K562 (cell line): ENCODE measurements around the gene CEP41. TPM values are rescaled to one million over a fixed set of nuclear protein-coding genes. Genes with fewer than 3 reads are reported as not detected.

Experiments
- ATAC-seq: fragments of 200-7000 bp; cut with Tn5 transposase; 3 replicates; pipeline ENCODE4 v1.9.1; 2020; ENCODE audit warnings: moderate library complexity
- BruUV-seq: library from RNA; stranded (reverse); fragments of 400-500 nt; replicated peaks from 2 replicates; lab custom pipeline; 2021; lab: Mats Ljungman, UMichigan
- CTCF ChIA-PET: fragments of 300-600 bp; formaldehyde crosslinking; extraction: SDS; loops from one replicate; lab custom pipeline; 2021; ENCODE audit warnings: low intra/inter-chr PET ratio; lab: Yijun Ruan, JAX
- POLR2A ChIA-PET: fragments of 300-600, 350-650 bp; sonication (Branson Sonifier 250); formaldehyde crosslinking; extraction: SDS; loops from one replicate; lab custom pipeline; 2021; ENCODE audit warnings: antibody characterized with exemption, inconsistent platforms; lab: Yijun Ruan, JAX
- DNase-seq, 4 experiments: peaks; one replicate each; pipeline versions ENCODE4 v3.0.0 to v3.0.0-alpha.2; 2011 to 2018; ENCODE audit warnings: low spot score in 3 of 4, mixed read lengths in 3 of 4; ENCODE audit errors: extremely low read depth in 1 of 4
- FAIRE-seq: peaks from 2 replicates; lab custom pipeline; 2011; peaks lifted over from hg19 to GRCh38; lab: Jason Lieb, UNC
- H2AFZ ChIP-seq: 2 replicates; pipeline ENCODE4 v1.6.0; 2011; ENCODE audit warnings: low read depth, low read length, control low read depth, inconsistent platforms
- H3K27ac ChIP-seq: fragments of 200-600 bp; 3 replicates; pipeline ENCODE4 v1.8.0; 2011; ENCODE audit warnings: low read depth, mild to moderate bottlenecking, control low read depth, inconsistent platforms, low read length, moderate library complexity, mixed read lengths; ENCODE audit errors: extremely low read depth
- H3K27me3 ChIP-seq, 2 experiments: fragments of 300-600 bp in 1 of 2; 2 replicates in 1 of 2; 3 replicates in 1 of 2; pipeline versions ENCODE4 v1.6.0 to v1.8.0; 2011; ENCODE audit warnings: inconsistent platforms in 2 of 2, low read length in 2 of 2, mild to moderate bottlenecking in 1 of 2, mixed read lengths in 1 of 2, moderate library complexity in 1 of 2; ENCODE audit not compliant: control insufficient read depth in 2 of 2, insufficient read depth in 2 of 2
- H3K36me3 ChIP-seq: fragments of 300-600 bp; 3 replicates; pipeline ENCODE4 v1.8.0; 2011; ENCODE audit warnings: mild to moderate bottlenecking, low read length, inconsistent platforms; ENCODE audit not compliant: control insufficient read depth, insufficient read depth
- H3K4me1 ChIP-seq, 2 experiments: fragments of 200-600 bp in 1 of 2; replicated peaks in 1 of 2; 2 replicates in 1 of 2; 3 replicates in 1 of 2; pipeline versions ENCODE4 v1.5.1 to v1.8.0; 2011; ENCODE audit warnings: inconsistent platforms in 2 of 2, low read length in 2 of 2, mild to moderate bottlenecking in 1 of 2, mixed read lengths in 1 of 2, moderate library complexity in 1 of 2; ENCODE audit not compliant: control insufficient read depth in 2 of 2, insufficient read depth in 2 of 2
- H3K4me2 ChIP-seq: 2 replicates; pipeline ENCODE4 v1.6.1; 2011; ENCODE audit warnings: low read length, control low read depth, inconsistent platforms, mixed read lengths; ENCODE audit not compliant: insufficient read depth
- H3K4me3 ChIP-seq: fragments of 200-600 bp; sonication (generic), shearing (Covaris generic); 2 replicates; pipeline ENCODE4 v1.5.1; 2016; ENCODE audit warnings: control low read depth, inconsistent platforms
- H3K79me2 ChIP-seq: fragments of 200-600 bp; 3 replicates; pipeline ENCODE4 v1.8.0; 2011; ENCODE audit warnings: low read length, inconsistent platforms; ENCODE audit not compliant: control insufficient read depth, insufficient read depth
- H3K9ac ChIP-seq, 2 experiments: 2 replicates each; pipeline versions ENCODE4 v1.6.0 to v1.6.1; 2011; ENCODE audit warnings: low read depth in 2 of 2, low read length in 2 of 2, control low read depth in 1 of 2, inconsistent platforms in 1 of 2, mild to moderate bottlenecking in 1 of 2, mixed read lengths in 1 of 2; ENCODE audit not compliant: insufficient read depth in 1 of 2
- H3K9me1 ChIP-seq: one replicate; pipeline ENCODE4 v1.6.0; 2011; ENCODE audit warnings: inconsistent platforms, mild to moderate bottlenecking, low read length, moderate library complexity; ENCODE audit not compliant: control insufficient read depth, insufficient read depth
- H3K9me3 ChIP-seq: replicated peaks from 2 replicates; pipeline ENCODE4 v1.5.1; 2011; ENCODE audit warnings: low read depth, low read length, inconsistent platforms; ENCODE audit not compliant: control insufficient read depth, insufficient read depth
- H4K20me1 ChIP-seq: replicated peaks from 2 replicates; pipeline ENCODE4 v1.6.1; 2011; ENCODE audit warnings: low read length, inconsistent platforms, mixed read lengths; ENCODE audit not compliant: control insufficient read depth, insufficient read depth
- BCLAF1 ChIP-seq, 2 experiments: fragments of 450-650 bp in 1 of 2; IDR thresholded peaks; 2 replicates each; pipeline ENCODE4 v1.6.1; 2011 to 2017; ENCODE audit warnings: low read depth in 2 of 2, antibody characterized with exemption in 1 of 2, borderline replicate concordance in 1 of 2, low read length in 1 of 2, mild to moderate bottlenecking in 1 of 2, mixed read lengths in 1 of 2; ENCODE audit not compliant: control insufficient read depth in 1 of 2
- CTCF ChIP-seq, 3 experiments: IDR thresholded peaks in 2 of 3; conservative IDR thresholded peaks in 1 of 3; 2 replicates each; pipeline ENCODE4 v1.5.1; 2011 to 2012; ENCODE audit warnings: low read length in 3 of 3, mild to moderate bottlenecking in 3 of 3, control low read depth in 2 of 3, improper control_type of control experiment in 1 of 3, inconsistent platforms in 1 of 3, low read depth in 1 of 3, mixed read lengths in 1 of 3, moderate library complexity in 1 of 3; ENCODE audit not compliant: insufficient read depth in 2 of 3
- ELF4 ChIP-seq: fragments of 450-650 bp; formaldehyde crosslinking; IDR thresholded peaks from 2 replicates; pipeline ENCODE4 v1.4.0; 2022; ENCODE audit warnings: missing genetic modification characterization
- HIVEP1 ChIP-seq: fragments of 250-450 bp; sonication (Bioruptor Pico); IDR thresholded peaks from 2 replicates; pipeline ENCODE4 v1.4.0; 2020; ENCODE audit warnings: mild to moderate bottlenecking
- KDM5B ChIP-seq: fragments of 200-600 bp; sonication (generic); IDR thresholded peaks from 2 replicates; pipeline ENCODE4 v1.6.1; 2012; ENCODE audit warnings: low read depth, mild to moderate bottlenecking, moderate library complexity, low read length, control low read depth, inconsistent platforms; ENCODE audit not compliant: insufficient replicate concordance
- PTTG1 ChIP-seq: fragments of 450-650 bp; IDR thresholded peaks from 2 replicates; pipeline ENCODE4 v1.6.1; 2016; ENCODE audit warnings: low read depth, mild to moderate bottlenecking, missing genetic modification characterization, missing compliant biosample characterization
- RFX1 ChIP-seq: fragments of 450-650 bp; IDR thresholded peaks from 2 replicates; pipeline ENCODE4 v1.6.1; 2016; ENCODE audit warnings: mild to moderate bottlenecking, moderate library complexity
- RFX5 ChIP-seq: IDR thresholded peaks from 2 replicates; pipeline ENCODE4 v1.6.1; 2011; ENCODE audit warnings: low read depth, mild to moderate bottlenecking, improper control_type of control experiment, low read length
- SRSF9 ChIP-seq: fragments of 200-400 bp; formaldehyde crosslinking; IDR thresholded peaks from 2 replicates; pipeline ENCODE4 v1.6.1; 2017; ENCODE audit warnings: low read depth, low read length, borderline replicate concordance
- ZNF134 ChIP-seq: fragments of 250-450 bp; sonication (Bioruptor Pico); conservative IDR thresholded peaks from 2 replicates; pipeline ENCODE4 v1.4.0; 2020
- WGBS: fragments of 100-300 bp; shearing (Covaris generic); methylation state at CpG from one replicate; pipeline ENCODE4 v1.1.6; 2016; ENCODE audit warnings: low coverage, mixed read lengths; ENCODE audit not compliant: insufficient coverage; ENCODE audit errors: missing lambda C conversion rate; 5-methylcytosine and 5-hydroxymethylcytosine counted together
- in situ Hi-C: fragments of 300-500 bp; cut with MboI; formaldehyde crosslinking; loops from 4 replicates; pipeline ENCODE4 v1.15.0; 2018; ENCODE audit warnings: inconsistent platforms, mixed read lengths
- intact Hi-C: fragments of 100-400 bp; cut with micrococcal nuclease; formaldehyde crosslinking; loops from 2 replicates; pipeline ENCODE4 v1.14.2; 2022
- polyA plus RNA-seq, 8 experiments: library from polyadenylated mRNA; depleted of rRNA in 4 of 8; stranded (reverse) in 5 of 8; unstranded in 3 of 8; fragments of >200 nt; fragmentation: Nextera tagmentation in 2 of 8; fragmentation: Illumina TruSeq in 1 of 8; extraction: Ambion mirVana in 2 of 8; extraction: Trizol in 1 of 8; gene quantifications; 2 replicates each; pipeline versions ENCODE4 v1.2.1 to v1.2.3, GENCODE V29; 2011 to 2014; ENCODE audit warnings: inconsistent platforms in 1 of 8, missing spikeins in 1 of 8
- total RNA-seq, 7 experiments: library from RNA; depleted of rRNA in 6 of 7; stranded (reverse); fragments of >200 nt in 6 of 7; fragmentation: Illumina TruSeq in 2 of 7; extraction: Trizol in 2 of 7; gene quantifications; 2 replicates each; pipeline versions ENCODE4 v1.2.1 to v1.2.3, GENCODE V29; 2011 to 2021; ENCODE audit warnings: low replicate concordance in 1 of 7
- TF ChIP-seq, protein P1 (sequence below): sonication (generic); formaldehyde crosslinking; IDR thresholded peaks from 2 replicates; pipeline ENCODE4 v1.8.1; 2022; ENCODE audit warnings: missing genetic modification reagents

CEP41 gene
- total and polyA plus RNA-seq, 9 of the 15 experiments (the other 6 are each of a cell fraction or from before 2014, with no cell fraction given), result 1.5 to 15.5 (median 6.4) TPM

- no peaks in the 10 kb centered on the region for H4K20me1 ChIP-seq
- H3K9ac ChIP-seq, result no peak overlapping the region
- ATAC-seq (no peak), FAIRE-seq (no peak), DNase-seq (no peak)
- no peak overlapping the region for H3K4me3 ChIP-seq
- BruUV-seq, result no TSS peak
- in situ Hi-C loops, result no loop called here
- H3K27me3 ChIP-seq, result peaks cover 0 to 11% of the 10 kb centered on the region in 2 experiments; a peak in 1 of 5 replicates
- POLR2A ChIA-PET, result no interaction called here
- WGBS, result 4% methylated on average over 3 of the region's 3 CpGs
- intact Hi-C loops, result no loop called here
- H3K79me2 ChIP-seq, result no peaks in the 10 kb centered on the region
- H3K4me1 ChIP-seq, result peaks cover 0 to 4% of the 10 kb centered on the region in 2 experiments; a peak in 2 of 5 replicates
- H3K36me3 ChIP-seq, result no peaks in the 10 kb centered on the region
- no peak overlapping the region for H3K27ac ChIP-seq
- no peak overlapping the region for H2AFZ ChIP-seq
- H3K9me1 ChIP-seq, result no peaks in the 10 kb centered on the region
- H3K9me3 ChIP-seq, result peaks cover 5% of the 10 kb centered on the region; the same call in 1 of the 2 replicates
- no peak overlapping the region for H3K4me2 ChIP-seq
- CTCF ChIA-PET, result no interaction called here
- TF ChIP-seq HIVEP1 (CRISPR knock-in tag) (no peak), PTTG1 (tag) (no peak), RFX5 (no peak), ZNF134 (CRISPR knock-in tag) (no peak), BCLAF1 (IDR thresholded peaks at IDR 0.05; ENCODE audit: borderline replicate concordance in 1 of 2, control insufficient read depth in 1 of 2, low read depth in 2 of 2, low read length in 1 of 2) (no peak), SRSF9 (no peak), KDM5B (no peak), CTCF (IDR thresholded peaks at IDR 0.05 in 2 of 3, conservative IDR thresholded peaks at IDR 0.05 in 1 of 3; ENCODE audit: insufficient read depth in 2 of 3, low read depth in 1 of 3, low read length in 3 of 3) (no peak), RFX1 (no peak), ELF4 (CRISPR knock-in tag) (no peak)
- TF ChIP-seq, protein P1, sequence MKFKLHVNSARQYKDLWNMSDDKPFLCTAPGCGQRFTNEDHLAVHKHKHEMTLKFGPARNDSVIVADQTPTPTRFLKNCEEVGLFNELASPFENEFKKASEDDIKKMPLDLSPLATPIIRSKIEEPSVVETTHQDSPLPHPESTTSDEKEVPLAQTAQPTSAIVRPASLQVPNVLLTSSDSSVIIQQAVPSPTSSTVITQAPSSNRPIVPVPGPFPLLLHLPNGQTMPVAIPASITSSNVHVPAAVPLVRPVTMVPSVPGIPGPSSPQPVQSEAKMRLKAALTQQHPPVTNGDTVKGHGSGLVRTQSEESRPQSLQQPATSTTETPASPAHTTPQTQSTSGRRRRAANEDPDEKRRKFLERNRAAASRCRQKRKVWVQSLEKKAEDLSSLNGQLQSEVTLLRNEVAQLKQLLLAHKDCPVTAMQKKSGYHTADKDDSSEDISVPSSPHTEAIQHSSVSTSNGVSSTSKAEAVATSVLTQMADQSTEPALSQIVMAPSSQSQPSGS (CRISPR knock-in tag), result no peak
Measured at GRCh38 chr7:130446259-130446658, 5.4 kb upstream of the CEP41 start.
